Peyer's patch (tissue), 4 donors: ENCODE results near the gene P2RY8.

ENCODE experiments used
- POLR2A ChIP-seq, 2 donors: fragments of 450-650 bp; IDR thresholded peaks; one replicate each; pipeline ENCODE4 v1.5.1; 2017; ENCODE audit warnings: antibody characterized with exemption in 2 of 2, mild to moderate bottlenecking in 2 of 2, moderate library complexity in 2 of 2
- TF ChIP-seq, protein P1 (sequence below), 6 experiments: fragments of 450-650 bp in 4 of 6; fragments of 200-600 bp in 2 of 6; sonication (generic) in 1 of 6; IDR thresholded peaks; one replicate each; pipeline ENCODE4 v1.5.1; 2017 to 2019; ENCODE audit warnings: antibody characterized with exemption in 6 of 6, mild to moderate bottlenecking in 3 of 6, moderate library complexity in 1 of 6

DNA sequence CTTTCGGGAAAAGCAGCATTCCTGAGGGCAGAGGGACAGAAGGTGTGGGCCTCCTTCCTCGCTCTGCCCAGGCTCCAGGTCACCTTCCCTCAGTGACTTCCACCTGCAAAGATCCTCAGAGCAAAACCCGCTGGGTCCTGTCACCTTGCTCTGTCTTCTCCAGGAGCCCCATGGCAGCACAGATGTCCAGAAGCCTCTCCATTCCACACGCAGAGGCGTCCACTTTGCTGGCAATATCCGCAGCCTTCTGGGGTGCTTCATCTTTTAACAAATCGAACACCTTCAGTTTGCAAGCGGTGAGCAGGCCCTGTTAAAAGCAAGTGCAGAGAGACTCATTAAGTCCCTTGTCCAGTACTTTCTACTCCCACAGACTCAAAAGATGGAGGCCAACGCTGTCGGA, 111.6 kb downstream of the P2RY8 start:
- TF ChIP-seq, protein P1, sequence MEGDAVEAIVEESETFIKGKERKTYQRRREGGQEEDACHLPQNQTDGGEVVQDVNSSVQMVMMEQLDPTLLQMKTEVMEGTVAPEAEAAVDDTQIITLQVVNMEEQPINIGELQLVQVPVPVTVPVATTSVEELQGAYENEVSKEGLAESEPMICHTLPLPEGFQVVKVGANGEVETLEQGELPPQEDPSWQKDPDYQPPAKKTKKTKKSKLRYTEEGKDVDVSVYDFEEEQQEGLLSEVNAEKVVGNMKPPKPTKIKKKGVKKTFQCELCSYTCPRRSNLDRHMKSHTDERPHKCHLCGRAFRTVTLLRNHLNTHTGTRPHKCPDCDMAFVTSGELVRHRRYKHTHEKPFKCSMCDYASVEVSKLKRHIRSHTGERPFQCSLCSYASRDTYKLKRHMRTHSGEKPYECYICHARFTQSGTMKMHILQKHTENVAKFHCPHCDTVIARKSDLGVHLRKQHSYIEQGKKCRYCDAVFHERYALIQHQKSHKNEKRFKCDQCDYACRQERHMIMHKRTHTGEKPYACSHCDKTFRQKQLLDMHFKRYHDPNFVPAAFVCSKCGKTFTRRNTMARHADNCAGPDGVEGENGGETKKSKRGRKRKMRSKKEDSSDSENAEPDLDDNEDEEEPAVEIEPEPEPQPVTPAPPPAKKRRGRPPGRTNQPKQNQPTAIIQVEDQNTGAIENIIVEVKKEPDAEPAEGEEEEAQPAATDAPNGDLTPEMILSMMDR (IDR thresholded peaks at IDR 0.05): no peak
- no peak for TF ChIP-seq POLR2A (IDR thresholded peaks at IDR 0.05)
